Naive thymus-derived CD4-positive, alpha-beta T cell (primary cell): ENCODE results near the gene USP12. TPM values are rescaled to one million over a fixed set of nuclear protein-coding genes. Genes with fewer than 3 reads are reported as not detected.

Source experiments
- ATAC-seq: fragments of 150-1000 bp; cut with Tn5 transposase; 2 replicates; pipeline ENCODE4 v1.10.0; 2021; ENCODE audit warnings: mild to moderate bottlenecking, moderate library complexity
- CTCF ChIA-PET: fragments of 350-600 bp; sonication (Branson Sonifier 250); formaldehyde crosslinking; loops from one replicate; lab custom pipeline; 2021; ENCODE audit warnings: antibody characterized with exemption; lab: Charles Lee
- POLR2A ChIA-PET: fragments of 350-600 bp; sonication (Branson Sonifier 250); formaldehyde crosslinking; loops from one replicate; lab custom pipeline; 2021; ENCODE audit warnings: antibody characterized with exemption, inconsistent platforms; lab: Charles Lee
- DNase-seq, 9 donors: peaks; one replicate each; pipeline versions ENCODE4 v3.0.0 to v3.0.0-alpha.2; 2020 to 2022; ENCODE audit warnings: mixed read lengths in 1 of 9
- H3K27ac ChIP-seq: one replicate; pipeline ENCODE4 v1.7.0; 2013; ENCODE audit warnings: mild to moderate bottlenecking, low read depth, low read length, moderate library complexity
- H3K27me3 ChIP-seq, 2 donors: one replicate each; pipeline ENCODE4 v1.7.0; 2013; ENCODE audit warnings: low read length in 2 of 2, mild to moderate bottlenecking in 2 of 2, moderate library complexity in 2 of 2; ENCODE audit not compliant: control insufficient read depth in 2 of 2, insufficient read depth in 2 of 2
- H3K36me3 ChIP-seq, 3 experiments: 1 replicate in 2 of 3; 2 replicates in 1 of 3; pipeline ENCODE4 v1.7.0; 2013; ENCODE audit warnings: low read length in 3 of 3, mild to moderate bottlenecking in 3 of 3, moderate library complexity in 1 of 3; ENCODE audit not compliant: insufficient read depth in 3 of 3, control insufficient read depth in 2 of 3
- H3K4me1 ChIP-seq, 2 donors: one replicate each; pipeline ENCODE4 v1.7.0; 2013; ENCODE audit warnings: low read length in 2 of 2, mild to moderate bottlenecking in 2 of 2, moderate library complexity in 1 of 2; ENCODE audit not compliant: control insufficient read depth in 2 of 2, insufficient read depth in 2 of 2
- H3K4me3 ChIP-seq: 2 replicates; pipeline ENCODE4 v1.7.0; 2013; ENCODE audit warnings: mild to moderate bottlenecking, low read length
- H3K9me3 ChIP-seq, 3 experiments: 1 replicate in 2 of 3; 2 replicates in 1 of 3; pipeline ENCODE4 v1.7.0; 2013; ENCODE audit warnings: low read length in 3 of 3; ENCODE audit not compliant: control insufficient read depth in 2 of 3
- H3K27ac Mint-ChIP-seq, 9 donors: one replicate each; pipeline ENCODE4 v1.8.0; 2020 to 2022; ENCODE audit warnings: mixed read lengths in 9 of 9, mild to moderate bottlenecking in 8 of 9, moderate library complexity in 5 of 9, inconsistent platforms in 2 of 9
- H3K27me3 Mint-ChIP-seq, 5 donors: one replicate each; pipeline ENCODE4 v1.8.0; 2021 to 2022; ENCODE audit warnings: mixed read lengths in 5 of 5, mild to moderate bottlenecking in 1 of 5
- H3K36me3 Mint-ChIP-seq, 5 donors: one replicate each; pipeline ENCODE4 v1.8.0; 2020 to 2022; ENCODE audit warnings: mixed read lengths in 5 of 5, mild to moderate bottlenecking in 3 of 5, inconsistent platforms in 1 of 5
- H3K4me1 Mint-ChIP-seq, 7 donors: one replicate each; pipeline ENCODE4 v1.8.0; 2020 to 2022; ENCODE audit warnings: mixed read lengths in 7 of 7, mild to moderate bottlenecking in 3 of 7, inconsistent platforms in 1 of 7
- H3K4me3 Mint-ChIP-seq, 10 donors: one replicate each; pipeline ENCODE4 v1.8.0; 2020 to 2022; ENCODE audit warnings: mild to moderate bottlenecking in 10 of 10, mixed read lengths in 10 of 10, moderate library complexity in 6 of 10, inconsistent platforms in 2 of 10
- H3K9me3 Mint-ChIP-seq, 11 donors: one replicate each; pipeline ENCODE4 v1.8.0; 2020 to 2022; ENCODE audit warnings: mixed read lengths in 11 of 11, mild to moderate bottlenecking in 4 of 11, inconsistent platforms in 1 of 11, moderate library complexity in 1 of 11
- intact Hi-C, 2 donors: fragments of 100-400 bp; cut with micrococcal nuclease; formaldehyde crosslinking; loops; one replicate each; pipeline ENCODE4 v1.15.1; 2023
- polyA plus RNA-seq, 2 donors: library from polyadenylated mRNA; unstranded; fragments of 300-500 nt; fragmentation: Illumina TruSeq; gene quantifications; one replicate each; pipeline ENCODE4 v1.2.3, GENCODE V29; 2021
- total RNA-seq, 6 experiments: library from RNA in 5 of 6; stranded (reverse) in 5 of 6; gene quantifications; 1 replicate in 5 of 6; 2 replicates in 1 of 6; pipeline ENCODE4 v1.2.3 and lab custom pipeline; 2021 to 2026

Gene USP12
- total and polyA plus RNA-seq, 7 experiments from 2014 or later, result 11.0 to 53.5 (median 24.7) TPM

DNA sequence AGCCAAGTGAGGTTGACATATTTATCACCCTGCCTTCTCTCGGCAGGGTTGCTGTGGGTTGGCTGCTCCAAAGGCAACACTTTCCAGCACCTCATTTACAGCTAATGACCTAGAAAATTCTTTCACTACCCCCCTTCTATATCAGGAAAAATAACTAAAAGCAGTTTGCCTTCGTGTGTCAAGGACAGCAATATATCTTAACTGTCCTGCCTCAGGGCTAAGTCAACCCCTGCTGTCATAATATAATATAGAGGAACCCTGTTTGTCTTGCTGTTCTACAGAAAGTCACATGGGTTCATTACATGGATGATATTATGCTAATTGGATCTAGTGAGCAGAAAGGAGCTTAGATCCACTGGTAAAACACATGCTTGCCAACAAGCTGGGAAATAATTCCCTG, 28.1 kb upstream of the USP12 start:
- DNase-seq (no peak), ATAC-seq (no peak)
- POLR2A ChIA-PET, result no interaction called here
- H3K36me3 ChIP-seq, result no peaks in the 10 kb centered on the region
- CTCF ChIA-PET, result interaction anchor here (0.6 kb wide), 1 partner anchor 31 kb away, joined by 3 read pairs; no protein-coding TSS in a partner anchor
- Mint-ChIP-seq H3K4me1 (peaks cover 0 to 9% (median 0%) of the 10 kb centered on the region in 7 donors), H3K36me3 (peaks cover 0 to 11% (median 4%) of the 10 kb centered on the region in 5 donors), H3K9me3 (peaks cover 0 to 12% (median 0%) of the 10 kb centered on the region in 11 donors), H3K27me3 (peaks cover 0 to 18% (median 15%) of the 10 kb centered on the region in 5 donors), H3K4me3 (no peak overlapping the region), H3K27ac (no peak overlapping the region)
- no peak overlapping the region for H3K27ac ChIP-seq
- H3K4me1 ChIP-seq, result no peaks in the 10 kb centered on the region
- intact Hi-C loops, result no loop called here
- H3K9me3 ChIP-seq, result no peaks in the 10 kb centered on the region
- peaks cover 0 to 3% of the 10 kb centered on the region in 2 donors for H3K27me3 ChIP-seq
- no peak overlapping the region for H3K4me3 ChIP-seq

DNA sequence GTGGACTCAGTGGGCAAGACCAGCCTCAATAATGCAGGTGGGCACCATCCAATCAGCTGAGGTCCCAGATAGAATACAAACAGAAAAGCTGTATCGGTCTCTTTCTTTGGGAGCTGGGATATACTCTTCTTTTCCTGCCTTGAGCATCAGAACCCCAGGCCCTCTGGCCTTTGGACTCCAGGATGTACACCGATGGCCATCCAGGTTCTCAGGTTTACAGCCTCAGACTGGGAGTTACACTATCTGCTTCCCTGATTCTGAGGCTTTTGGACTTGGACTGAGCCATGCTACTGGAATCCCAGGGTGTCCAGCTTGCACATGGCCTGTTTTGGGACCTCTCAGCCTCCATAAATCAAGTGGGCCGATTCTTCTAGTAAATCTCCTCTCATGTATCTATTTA, 27.6 kb upstream of the USP12 start:
- ATAC-seq, result no peak
- Histone ChIP-seq H3K27me3 (peaks cover 0 to 3% of the 10 kb centered on the region in 2 donors), H3K9me3 (no peaks in the 10 kb centered on the region), H3K4me3 (no peak overlapping the region), H3K36me3 (no peaks in the 10 kb centered on the region), H3K27ac (no peak overlapping the region), H3K4me1 (no peaks in the 10 kb centered on the region)
- Mint-ChIP-seq H3K27ac (no peak overlapping the region), H3K27me3 (peaks cover 0 to 21% (median 18%) of the 10 kb centered on the region in 5 donors), H3K4me3 (no peak overlapping the region), H3K4me1 (peaks cover 0 to 12% (median 0%) of the 10 kb centered on the region in 7 donors), H3K36me3 (peaks cover 0 to 11% (median 4%) of the 10 kb centered on the region in 5 donors), H3K9me3 (peaks cover 0 to 12% (median under 1%) of the 10 kb centered on the region in 11 donors)
- ChIA-PET POLR2A (no interaction called here), CTCF (interaction anchor here (0.6 kb wide), 1 partner anchor 31 kb away, joined by 3 read pairs; no protein-coding TSS in a partner anchor)
- intact Hi-C loops, result no loop called here
- no peak for DNase-seq

DNA sequence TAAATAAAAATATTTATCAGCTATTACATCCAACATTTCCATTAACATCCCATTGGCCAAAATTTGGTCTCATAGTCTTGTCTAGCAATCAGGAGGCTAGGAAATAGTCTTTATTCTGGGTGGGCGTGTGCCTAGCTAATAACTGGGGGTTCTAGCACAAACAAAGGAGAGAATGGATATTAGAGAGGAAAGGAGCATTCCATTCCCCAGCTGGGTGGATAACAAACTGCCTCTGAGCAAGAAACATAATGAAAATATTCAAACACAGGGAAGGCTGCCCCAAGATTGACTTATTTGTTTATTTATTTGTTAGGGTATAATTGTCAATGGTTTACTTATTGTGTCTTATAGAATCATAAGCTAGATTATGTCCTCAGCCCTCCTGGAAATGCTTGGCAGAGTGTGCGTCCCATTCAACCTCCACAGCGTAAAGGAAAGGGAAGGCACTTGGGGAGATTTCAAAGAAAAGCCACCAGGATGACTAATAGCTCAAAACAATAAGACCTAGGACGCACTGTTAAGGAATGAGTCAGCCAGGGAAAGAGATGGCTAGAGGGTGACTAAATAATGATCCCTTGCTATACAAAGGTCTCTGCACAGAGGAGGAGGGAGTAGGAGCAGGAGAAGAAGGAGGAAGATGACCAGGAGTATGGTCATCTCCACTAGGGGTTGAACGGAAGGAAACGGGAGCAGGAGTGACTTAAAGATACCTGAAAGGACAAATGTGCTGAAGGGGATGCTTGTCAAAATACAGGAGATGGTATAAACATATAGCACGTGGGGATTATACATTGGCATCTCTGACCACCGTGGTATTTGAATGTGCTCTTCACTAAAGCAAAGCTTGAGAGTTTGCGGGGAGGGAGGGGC, 23.5 kb upstream of the USP12 start:
- Mint-ChIP-seq H3K4me1 (peaks cover 0 to 15% (median 0%) of the 10 kb centered on the region in 7 donors), H3K27me3 (peaks cover 2 to 26% (median 22%) of the 10 kb centered on the region in 5 donors), H3K36me3 (peaks cover 0 to 11% (median 4%) of the 10 kb centered on the region in 5 donors), H3K4me3 (no peak overlapping the region), H3K27ac (no peak overlapping the region), H3K9me3 (peaks cover 0 to 12% (median 2%) of the 10 kb centered on the region in 11 donors)
- no peaks in the 10 kb centered on the region for H3K4me1 ChIP-seq
- H3K27ac ChIP-seq, result no peak overlapping the region
- H3K36me3 ChIP-seq, result no peaks in the 10 kb centered on the region
- DNase-seq (no peak), ATAC-seq (peak; percentile 27)
- no peak overlapping the region for H3K4me3 ChIP-seq
- no peaks in the 10 kb centered on the region for H3K9me3 ChIP-seq
- intact Hi-C loops, result no loop called here
- POLR2A ChIA-PET, result no interaction called here
- CTCF ChIA-PET, result no interaction called here
- H3K27me3 ChIP-seq, result peaks cover 0 to 3% of the 10 kb centered on the region in 2 donors

DNA sequence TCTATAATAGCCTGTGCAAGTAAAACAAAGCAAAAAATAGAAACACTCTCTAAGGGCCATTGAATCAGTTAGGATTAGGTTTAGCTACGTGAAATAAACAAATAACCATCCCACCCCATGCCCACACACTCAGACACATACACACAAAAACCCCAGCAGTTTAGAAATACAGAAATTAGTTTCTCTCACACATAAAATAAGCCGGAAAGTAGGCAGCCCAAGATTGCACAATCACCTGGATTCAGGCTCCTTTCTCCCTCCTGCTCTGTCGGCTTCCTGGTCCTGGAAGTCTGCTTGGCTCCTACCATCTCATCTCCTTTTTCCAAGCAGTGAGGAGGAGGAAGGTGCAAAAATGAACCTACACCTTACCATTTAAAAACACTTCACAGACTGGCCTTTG, 22.6 kb upstream of the USP12 start:
- H3K4me3 Mint-ChIP-seq, result no peak overlapping the region
- H3K27ac Mint-ChIP-seq, result no peak overlapping the region
- H3K9me3 Mint-ChIP-seq, result peaks cover 0 to 12% (median 2%) of the 10 kb centered on the region in 11 donors
- H3K27me3 Mint-ChIP-seq, result peaks cover 2 to 26% (median 22%) of the 10 kb centered on the region in 5 donors
- Histone ChIP-seq H3K4me1 (no peaks in the 10 kb centered on the region), H3K9me3 (no peaks in the 10 kb centered on the region), H3K4me3 (no peak overlapping the region), H3K27ac (no peak overlapping the region), H3K36me3 (no peaks in the 10 kb centered on the region), H3K27me3 (peaks cover 0 to 3% of the 10 kb centered on the region in 2 donors)
- intact Hi-C loops, result no loop called here
- peaks cover 0 to 15% (median 0%) of the 10 kb centered on the region in 7 donors for H3K4me1 Mint-ChIP-seq
- ChIA-PET CTCF (interaction anchor here (0.6 kb wide), 1 partner anchor 824 kb away, joined by 3 read pairs; no protein-coding TSS in a partner anchor), POLR2A (no interaction called here)
- H3K36me3 Mint-ChIP-seq, result peaks cover 0 to 11% (median 4%) of the 10 kb centered on the region in 5 donors
- no peak for ATAC-seq
- DNase-seq, result no peak

DNA sequence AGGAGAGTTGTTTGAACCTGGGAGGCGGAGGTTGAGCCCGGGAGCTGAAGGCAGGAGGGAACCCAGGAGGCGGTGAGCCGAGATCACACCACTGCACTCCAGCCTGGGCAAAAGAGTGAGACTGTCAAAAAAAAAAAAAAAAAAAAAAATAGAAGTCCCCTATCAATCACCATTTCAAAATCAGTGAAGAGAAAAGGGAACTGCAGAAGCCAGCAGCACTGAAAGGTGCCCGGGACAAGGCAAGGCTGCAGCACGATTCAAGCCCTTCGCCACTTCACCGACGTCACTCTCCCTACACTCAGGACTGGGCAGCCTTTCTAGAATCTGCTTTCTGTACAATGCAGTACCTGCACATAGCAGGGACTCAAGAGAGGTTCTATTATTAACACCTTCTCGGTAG, 21.9 kb upstream of the USP12 start:
- Histone ChIP-seq H3K4me1 (no peaks in the 10 kb centered on the region), H3K27me3 (peaks cover 0 to 3% of the 10 kb centered on the region in 2 donors), H3K36me3 (no peaks in the 10 kb centered on the region), H3K9me3 (no peaks in the 10 kb centered on the region), H3K27ac (no peak overlapping the region), H3K4me3 (no peak overlapping the region)
- CTCF ChIA-PET, result no interaction called here
- ATAC-seq, result no peak
- H3K36me3 Mint-ChIP-seq, result peaks cover 0 to 11% (median 4%) of the 10 kb centered on the region in 5 donors
- POLR2A ChIA-PET, result no interaction called here
- peaks cover 0 to 15% (median 0%) of the 10 kb centered on the region in 7 donors for H3K4me1 Mint-ChIP-seq
- peaks cover 2 to 26% (median 22%) of the 10 kb centered on the region in 5 donors for H3K27me3 Mint-ChIP-seq
- H3K9me3 Mint-ChIP-seq, result peaks cover 0 to 12% (median 2%) of the 10 kb centered on the region in 11 donors
- H3K4me3 Mint-ChIP-seq, result no peak overlapping the region
- H3K27ac Mint-ChIP-seq, result no peak overlapping the region
- intact Hi-C loops, result no loop called here
- no peak for DNase-seq

DNA sequence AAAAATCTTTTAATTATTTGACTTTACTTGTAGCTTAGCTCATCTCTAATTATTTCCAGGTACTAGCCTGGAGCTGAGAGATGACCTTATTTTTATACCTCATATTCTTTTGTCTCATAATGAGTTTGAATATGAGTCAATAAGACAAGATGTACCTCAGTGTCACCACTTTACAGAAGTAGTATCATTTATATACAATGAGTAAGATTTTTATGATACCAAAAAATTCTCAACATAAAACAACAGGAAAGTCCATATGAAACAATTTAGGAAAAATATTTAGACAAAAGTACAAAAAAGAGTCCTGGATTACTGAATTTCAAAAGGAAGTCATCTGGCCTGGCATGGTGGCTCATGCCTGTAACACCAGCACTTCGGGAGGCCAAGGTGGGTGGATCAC, 21.4 kb upstream of the USP12 start:
- H3K27me3 ChIP-seq, result peaks cover 0 to 3% of the 10 kb centered on the region in 2 donors
- intact Hi-C loops, result no loop called here
- no peaks in the 10 kb centered on the region for H3K36me3 ChIP-seq
- Mint-ChIP-seq H3K36me3 (peaks cover 0 to 6% (median 3%) of the 10 kb centered on the region in 5 donors), H3K9me3 (peaks cover 0 to 9% (median 2%) of the 10 kb centered on the region in 11 donors), H3K4me3 (no peak overlapping the region), H3K4me1 (peaks cover 0 to 15% (median 0%) of the 10 kb centered on the region in 7 donors), H3K27ac (no peak overlapping the region), H3K27me3 (peaks cover 2 to 26% (median 19%) of the 10 kb centered on the region in 5 donors)
- POLR2A ChIA-PET, result no interaction called here
- CTCF ChIA-PET, result no interaction called here
- no peak overlapping the region for H3K27ac ChIP-seq
- H3K4me1 ChIP-seq, result no peaks in the 10 kb centered on the region
- ATAC-seq (no peak), DNase-seq (no peak)
- no peak overlapping the region for H3K4me3 ChIP-seq
- H3K9me3 ChIP-seq, result no peaks in the 10 kb centered on the region
